HepG2 (cell line): ENCODE data around the gene TMEM45A. TPM values are rescaled to one million over a fixed set of nuclear protein-coding genes. Genes with fewer than 3 reads are reported as not detected.

Experiments
- ATAC-seq: fragments of 200-7000 bp; cut with Tn5 transposase; 3 replicates; pipeline ENCODE4 v1.9.1; 2020; ENCODE audit warnings: mild to moderate bottlenecking, moderate library complexity
- BruUV-seq: library from RNA; stranded (reverse); fragments of 400-500 nt; replicated peaks from 2 replicates; lab custom pipeline; 2021; lab: Mats Ljungman, UMichigan
- CTCF ChIA-PET: fragments of 300-600 bp; formaldehyde crosslinking; extraction: SDS; loops from one replicate; lab custom pipeline; 2021; ENCODE audit warnings: low total read pairs, inconsistent platforms, low intra/inter-chr PET ratio; lab: Yijun Ruan, JAX
- POLR2A ChIA-PET: fragments of 350-600 bp; sonication (Branson Sonifier 250); formaldehyde crosslinking; loops from one replicate; lab custom pipeline; 2020; ENCODE audit warnings: antibody characterized with exemption, inconsistent platforms; lab: Yijun Ruan, JAX
- DNase-seq: peaks from one replicate; pipeline ENCODE4 v3.0.0-alpha.2; 2015; ENCODE audit warnings: low spot score
- FAIRE-seq: peaks from 3 replicates; lab custom pipeline; 2011; peaks lifted over from hg19 to GRCh38; lab: Jason Lieb, UNC
- H2AFZ ChIP-seq: one replicate; pipeline ENCODE4 v1.6.1; 2011; ENCODE audit warnings: low read length, inconsistent platforms
- H3K27ac ChIP-seq: fragments of 300-600 bp; 3 replicates; pipeline ENCODE4 v1.8.0; 2011; ENCODE audit warnings: mixed run types, mild to moderate bottlenecking, mixed read lengths, low read length, inconsistent platforms; ENCODE audit not compliant: insufficient read depth; ENCODE audit errors: extremely low read length
- H3K27me3 ChIP-seq, 2 experiments: fragments of 200-600 bp in 1 of 2; 2 replicates in 1 of 2; 3 replicates in 1 of 2; pipeline versions ENCODE4 v1.6.0 to v1.8.0; 2011; ENCODE audit warnings: low read length in 2 of 2, mild to moderate bottlenecking in 2 of 2, moderate library complexity in 2 of 2, inconsistent platforms in 1 of 2; ENCODE audit not compliant: insufficient read depth in 2 of 2, control insufficient read depth in 1 of 2
- H3K36me3 ChIP-seq, 2 experiments: fragments of 200-600 bp in 1 of 2; replicated peaks in 1 of 2; 2 replicates in 1 of 2; 3 replicates in 1 of 2; pipeline versions ENCODE4 v1.5.1 to v1.8.0; 2011; ENCODE audit warnings: low read length in 2 of 2, inconsistent platforms in 1 of 2; ENCODE audit not compliant: insufficient read depth in 2 of 2, control insufficient read depth in 1 of 2
- H3K4me1 ChIP-seq: 2 replicates; pipeline ENCODE4 v1.5.1; 2012; ENCODE audit warnings: low read length, inconsistent platforms; ENCODE audit not compliant: insufficient read depth
- H3K4me2 ChIP-seq: 2 replicates; pipeline ENCODE4 v1.6.0; 2011; ENCODE audit warnings: low read depth, low read length, inconsistent platforms
- H3K4me3 ChIP-seq, 3 experiments: fragments of 200-600 bp in 1 of 3; sonication (generic), shearing (Covaris generic) in 1 of 3; replicated peaks in 1 of 3; 2 replicates each; pipeline ENCODE4 v1.5.1; 2011 to 2016; ENCODE audit warnings: low read length in 3 of 3, inconsistent platforms in 2 of 3, low read depth in 2 of 3, mild to moderate bottlenecking in 2 of 3, control low read depth in 1 of 3, mixed read lengths in 1 of 3; ENCODE audit not compliant: insufficient read depth in 1 of 3
- H3K79me2 ChIP-seq: one replicate; pipeline ENCODE4 v1.6.1; 2011; ENCODE audit warnings: low read length, inconsistent platforms; ENCODE audit not compliant: insufficient read depth
- H3K9ac ChIP-seq: 2 replicates; pipeline ENCODE4 v1.6.0; 2011; ENCODE audit warnings: mild to moderate bottlenecking, low read depth, low read length, inconsistent platforms; ENCODE audit not compliant: insufficient read depth
- H3K9me3 ChIP-seq: 2 replicates; pipeline ENCODE4 v1.5.1; 2012; ENCODE audit warnings: mild to moderate bottlenecking, low read length
- H4K20me1 ChIP-seq: 2 replicates; pipeline ENCODE4 v1.6.0; 2011; ENCODE audit warnings: inconsistent platforms, mild to moderate bottlenecking, low read length, moderate library complexity; ENCODE audit not compliant: insufficient read depth
- ATM ChIP-seq: fragments of 450-650 bp; IDR thresholded peaks from 2 replicates; pipeline ENCODE4 v1.7.1; 2017; ENCODE audit warnings: mild to moderate bottlenecking, borderline replicate concordance
- CBX2 ChIP-seq, 2 experiments: fragments of 200-600 bp in 1 of 2; sonication (generic); formaldehyde crosslinking in 1 of 2; IDR thresholded peaks; 2 replicates each; pipeline versions ENCODE4 v1.7.0 to v1.8.1; 2018 to 2022; ENCODE audit warnings: low read depth in 2 of 2, low read length in 1 of 2, mild to moderate bottlenecking in 1 of 2, missing genetic modification reagents in 1 of 2
- KLF15 ChIP-seq: sonication (generic); formaldehyde crosslinking; IDR thresholded peaks from 2 replicates; pipeline ENCODE4 v1.8.1; 2023; ENCODE audit warnings: borderline replicate concordance, mild to moderate bottlenecking, inconsistent platforms, missing genetic modification reagents, mixed read lengths
- NPAS2 ChIP-seq: sonication (generic); formaldehyde crosslinking; IDR thresholded peaks from 2 replicates; pipeline ENCODE4 v1.8.0; 2022; ENCODE audit warnings: mild to moderate bottlenecking, missing genetic modification reagents, borderline replicate concordance
- NR2F6 ChIP-seq, 2 experiments: IDR thresholded peaks; 2 replicates each; pipeline ENCODE4 v1.6.1; 2016; ENCODE audit warnings: antibody characterized with exemption in 1 of 2, mild to moderate bottlenecking in 1 of 2
- PLSCR1 ChIP-seq: sonication (generic); formaldehyde crosslinking; IDR thresholded peaks from 2 replicates; pipeline ENCODE4 v1.5.0; 2020; ENCODE audit warnings: missing genetic modification reagents, mild to moderate bottlenecking, borderline replicate concordance
- RXRA ChIP-seq: sonication (generic); formaldehyde crosslinking; IDR thresholded peaks from 2 replicates; pipeline ENCODE4 v1.5.1; 2020; ENCODE audit warnings: missing genetic modification reagents
- TBX2 ChIP-seq: sonication (generic); formaldehyde crosslinking; IDR thresholded peaks from 2 replicates; pipeline ENCODE4 v1.5.0; 2020; ENCODE audit warnings: missing genetic modification reagents, mild to moderate bottlenecking, borderline replicate concordance
- ZNF432 ChIP-seq: sonication (generic); formaldehyde crosslinking; IDR thresholded peaks from 2 replicates; pipeline ENCODE4 v1.5.0; 2020; ENCODE audit warnings: missing genetic modification reagents, mild to moderate bottlenecking, borderline replicate concordance
- ZNF513 ChIP-seq: sonication (generic); formaldehyde crosslinking; conservative IDR thresholded peaks from 2 replicates; pipeline ENCODE4 v1.5.0; 2020; ENCODE audit warnings: missing genetic modification reagents
- ZSCAN12 ChIP-seq: sonication (generic); formaldehyde crosslinking; IDR thresholded peaks from 2 replicates; pipeline ENCODE4 v1.9.0; 2021; ENCODE audit warnings: mild to moderate bottlenecking, missing genetic modification reagents
- WGBS: methylation state at CpG from one replicate; pipeline ENCODE4 v1.1.6; 2017; ENCODE audit warnings: low lambda C conversion rate; 5-methylcytosine and 5-hydroxymethylcytosine counted together
- in situ Hi-C: cut with HindIII; loops from 2 replicates; pipeline ENCODE4 v1.10.0; 2017; ENCODE audit warnings: low pct_unique_long_range_greater_than_20kb; ENCODE audit not compliant: extremely low pct_ligation_motif_present
- intact Hi-C: fragments of 100-400 bp; cut with micrococcal nuclease; formaldehyde crosslinking; loops from one replicate; pipeline ENCODE4 v1.10.0; 2022; ENCODE audit not compliant: unreplicated experiment
- polyA plus RNA-seq, 8 experiments: library from polyadenylated mRNA; depleted of rRNA in 3 of 8; stranded (reverse) in 7 of 8; unstranded in 1 of 8; fragments of >200 nt; fragmentation: Illumina TruSeq in 4 of 8; extraction: Trizol in 4 of 8; gene quantifications; 2 replicates each; pipeline versions ENCODE4 v1.2.1 to v1.2.3, GENCODE V29; 2011 to 2016; ENCODE audit warnings: low read depth in 4 of 8, missing spikeins in 1 of 8, mixed read lengths in 1 of 8; ENCODE audit not compliant: insufficient read depth in 1 of 8
- total RNA-seq, 5 experiments: library from RNA; depleted of rRNA; stranded (reverse); fragments of >200 nt; fragmentation: Illumina TruSeq; extraction: Trizol; gene quantifications; 2 replicates each; pipeline ENCODE4 v1.2.3, GENCODE V29; 2016; ENCODE audit warnings: low read depth in 1 of 5

The TMEM45A gene
- total and polyA plus RNA-seq, 2 of the 13 experiments (the other 11 are each of a cell fraction or from before 2014, with no cell fraction given) = 14.8 to 38.5 TPM

- WGBS = 76% methylated on average over 12 of the region's 12 CpGs
- Histone ChIP-seq H3K4me2 (no peak overlapping the region), H3K27ac (no peak overlapping the region), H3K4me1 (no peaks in the 10 kb centered on the region), H4K20me1 (no peaks in the 10 kb centered on the region), H3K27me3 (no peaks in the 10 kb centered on the region), H3K4me3 (no peak overlapping the region), H3K9ac (no peak overlapping the region), H3K36me3 (peaks cover 2 to 9% of the 10 kb centered on the region in 2 experiments; a peak in 2 of 5 replicates), H3K79me2 (no peaks in the 10 kb centered on the region), H2AFZ (no peak overlapping the region), H3K9me3 (no peaks in the 10 kb centered on the region)
- intact Hi-C loops = no loop called here
- in situ Hi-C loops = no loop called here
- no TSS peak for BruUV-seq
- TF ChIP-seq NR2F6 (IDR thresholded peaks at IDR 0.05) (no peak), NR2F6 (CRISPR knock-in tag; IDR thresholded peaks at IDR 0.05) (no peak), ATM (no peak), ZNF513 (CRISPR knock-in tag) (no peak), CBX2 (IDR thresholded peaks at IDR 0.05; ENCODE audit: low read depth, low read length) (no peak), CBX2 (CRISPR knock-in tag; IDR thresholded peaks at IDR 0.05; ENCODE audit: low read depth) (no peak), KLF15 (CRISPR knock-in tag) (no peak), NPAS2 (CRISPR knock-in tag) (no peak), ZSCAN12 (no peak), PLSCR1 (CRISPR knock-in tag) (no peak), ZNF432 (CRISPR knock-in tag) (no peak), TBX2 (CRISPR knock-in tag) (no peak), RXRA (no peak)
- ChIA-PET POLR2A (no interaction called here), CTCF (no interaction called here)
- ATAC-seq = no peak
- FAIRE-seq = no peak
- no peak for DNase-seq
These were observed 33.6 kb downstream of the TMEM45A start for GRCh38 chr3:100525753-100526612.
